ENCODE results near the gene TBC1D13.

GRCh38 chr9:128819716-128820664, 32.9 kb downstream of the TBC1D13 start:
- TF ChIP-seq SP1 (CRISPR knock-in tag; conservative IDR thresholded peaks at IDR 0.05) (no peak), ZNF512 (CRISPR knock-in tag; IDR thresholded peaks at IDR 0.05; ENCODE audit: borderline replicate concordance) (no peak), CTCF (IDR thresholded peaks at IDR 0.05) (no peak), STAT6 (CRISPR knock-in tag; conservative IDR thresholded peaks at IDR 0.05; ENCODE audit: low read depth) (no peak), ATF6 (CRISPR knock-in tag; IDR thresholded peaks at IDR 0.05) (no peak), IRF1 (CRISPR knock-in tag; IDR thresholded peaks at IDR 0.05) (no peak), USF2 (CRISPR knock-in tag; IDR thresholded peaks at IDR 0.05) (no peak), ZNF263 (CRISPR knock-in tag; IDR thresholded peaks at IDR 0.05; ENCODE audit: low read depth) (no peak), ZBTB43 (CRISPR knock-in tag; IDR thresholded peaks at IDR 0.05) (no peak), NFE2L1 (CRISPR knock-in tag; IDR thresholded peaks at IDR 0.05) (no peak), ETV6 (CRISPR knock-in tag; IDR thresholded peaks at IDR 0.05) (no peak), ZNF671 (CRISPR knock-in tag; IDR thresholded peaks at IDR 0.05) (no peak), JUN (CRISPR knock-in tag; IDR thresholded peaks at IDR 0.05) (no peak), ZNF232 (CRISPR knock-in tag; IDR thresholded peaks at IDR 0.05) (no peak)

All from WTC11 (cell line).